Measurements from ENCODE around the gene BLMH. TPM values are rescaled to one million over a fixed set of nuclear protein-coding genes. Genes with fewer than 3 reads are reported as not detected.

BLMH gene
- total and polyA plus RNA-seq, 2 donors (not counting 3 experiments of a cell fraction or from before 2014, with no cell fraction given): 24.6 to 65.8 TPM

DNA sequence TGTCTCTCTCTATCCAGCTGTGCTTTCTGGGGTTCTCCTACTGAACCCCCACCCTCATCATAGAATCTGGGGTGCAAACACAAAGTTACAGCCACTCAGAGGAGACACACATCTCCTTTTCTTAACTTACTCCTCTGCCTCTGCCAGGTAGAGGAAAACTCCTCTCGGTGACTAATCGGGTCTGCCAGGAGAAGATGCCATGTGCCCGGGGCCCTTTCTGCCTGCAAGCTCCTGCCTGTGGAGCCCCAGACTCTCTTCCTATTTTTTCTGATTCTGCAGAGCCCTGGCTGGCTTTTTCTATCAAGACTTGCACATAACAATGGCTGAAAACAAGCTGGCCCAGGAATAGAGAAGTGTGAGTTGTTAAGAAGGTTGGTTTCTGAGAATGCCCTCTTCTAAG, 66.6 kb downstream of the BLMH start:
- Histone ChIP-seq H3K9me1 (replicated peaks; ENCODE audit: control insufficient read depth, extremely low read depth, insufficient read depth, low read length) (no peaks in the 10 kb centered on the region), H3K4me2 (ENCODE audit: insufficient read depth, low read length) (no peak overlapping the region), H3K4me3 (replicated peaks in 1 of 3; ENCODE audit: insufficient read depth in 1 of 3, low read depth in 1 of 3, low read length in 3 of 3) (no peak overlapping the region), H3K36me3 (ENCODE audit: control insufficient read depth in 2 of 2, extremely low read depth in 1 of 2, insufficient read depth in 2 of 2, low read length in 2 of 2) (no peaks in the 10 kb centered on the region), H3K27me3 (ENCODE audit: control insufficient read depth in 2 of 2, insufficient read depth in 2 of 2, low read length in 2 of 2) (peaks cover 5 to 12% of the 10 kb centered on the region in 2 experiments), H3K9ac (replicated peaks; ENCODE audit: extremely low read depth, insufficient read depth, low read length) (no peak overlapping the region), H3K4me1 (ENCODE audit: control insufficient read depth, extremely low read depth, insufficient read depth, low read length) (no peaks in the 10 kb centered on the region), H2AFZ (ENCODE audit: low read depth, low read length) (no peak overlapping the region), H4K20me1 (replicated peaks; ENCODE audit: control insufficient read depth, extremely low read depth, insufficient read depth, low read length) (no peaks in the 10 kb centered on the region), H3K27ac (ENCODE audit: insufficient read depth, low read depth, low read length) (no peak overlapping the region), H3K79me2 (ENCODE audit: control insufficient read depth, insufficient read depth, low read length) (no peaks in the 10 kb centered on the region), H3K9me3 (replicated peaks; ENCODE audit: control insufficient read depth, insufficient read depth, low read length) (no peaks in the 10 kb centered on the region)
- FAIRE-seq (no peak), DNase-seq (ENCODE audit: low read depth, low spot score) (no peak)
- intact Hi-C loops (cut with micrococcal nuclease) (no loop called here), dilution Hi-C loops (cut with MboI; ENCODE audit: extremely low pct_ligation_motif_present, low sequenced_read_pairs) (no loop called here)
- TF ChIP-seq FOS (IDR thresholded peaks at IDR 0.05; ENCODE audit: borderline replicate concordance, insufficient read depth, low read length): no peak
- TF ChIP-seq POLR2AphosphoS5 (IDR thresholded peaks at IDR 0.05; ENCODE audit: insufficient read depth, low read depth, low read length): no peak
- TF ChIP-seq POLR2A (IDR thresholded peaks at IDR 0.05; ENCODE audit: low read depth, low read length): no peak
- TF ChIP-seq JUN (IDR thresholded peaks at IDR 0.05; ENCODE audit: borderline replicate concordance, insufficient read depth, insufficient read length, low read depth): no peak
- TF ChIP-seq GATA2 (IDR thresholded peaks at IDR 0.05; ENCODE audit: insufficient read depth, insufficient read length, low read depth, low read length): no peak
- TF ChIP-seq EZH2 (IDR thresholded peaks at IDR 0.05; ENCODE audit: borderline replicate concordance, low read depth, low read length, severe bottlenecking): no peak
- TF ChIP-seq, protein P1, sequence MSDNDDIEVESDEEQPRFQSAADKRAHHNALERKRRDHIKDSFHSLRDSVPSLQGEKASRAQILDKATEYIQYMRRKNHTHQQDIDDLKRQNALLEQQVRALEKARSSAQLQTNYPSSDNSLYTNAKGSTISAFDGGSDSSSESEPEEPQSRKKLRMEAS (IDR thresholded peaks at IDR 0.05; ENCODE audit: insufficient read depth, insufficient read length): no peak
- TF ChIP-seq, protein P2, sequence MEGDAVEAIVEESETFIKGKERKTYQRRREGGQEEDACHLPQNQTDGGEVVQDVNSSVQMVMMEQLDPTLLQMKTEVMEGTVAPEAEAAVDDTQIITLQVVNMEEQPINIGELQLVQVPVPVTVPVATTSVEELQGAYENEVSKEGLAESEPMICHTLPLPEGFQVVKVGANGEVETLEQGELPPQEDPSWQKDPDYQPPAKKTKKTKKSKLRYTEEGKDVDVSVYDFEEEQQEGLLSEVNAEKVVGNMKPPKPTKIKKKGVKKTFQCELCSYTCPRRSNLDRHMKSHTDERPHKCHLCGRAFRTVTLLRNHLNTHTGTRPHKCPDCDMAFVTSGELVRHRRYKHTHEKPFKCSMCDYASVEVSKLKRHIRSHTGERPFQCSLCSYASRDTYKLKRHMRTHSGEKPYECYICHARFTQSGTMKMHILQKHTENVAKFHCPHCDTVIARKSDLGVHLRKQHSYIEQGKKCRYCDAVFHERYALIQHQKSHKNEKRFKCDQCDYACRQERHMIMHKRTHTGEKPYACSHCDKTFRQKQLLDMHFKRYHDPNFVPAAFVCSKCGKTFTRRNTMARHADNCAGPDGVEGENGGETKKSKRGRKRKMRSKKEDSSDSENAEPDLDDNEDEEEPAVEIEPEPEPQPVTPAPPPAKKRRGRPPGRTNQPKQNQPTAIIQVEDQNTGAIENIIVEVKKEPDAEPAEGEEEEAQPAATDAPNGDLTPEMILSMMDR (IDR thresholded peaks at IDR 0.05; ENCODE audit: extremely low read depth in 1 of 2, insufficient read depth in 1 of 2, low read depth in 1 of 2, low read length in 2 of 2): no peak
- TF ChIP-seq MYC (IDR thresholded peaks at IDR 0.05; ENCODE audit: low read depth, low read length): no peak
- POLR2A ChIA-PET: no interaction called here
- no TSS peak for BruUV-seq (replicated peaks)
- CTCF ChIA-PET: interaction anchor here (0.9 to 2.5 kb wide), 5 partner anchors 10 to 120 kb away, joined by 3 to 7 read pairs (median 3); no protein-coding TSS in a partner anchor

Data from endothelial cell of umbilical vein (primary cell).